Lower leg skin (tissue), 3 donors: ENCODE measurements around the gene DSCAML1.

Experiments used
- CTCF ChIP-seq, 3 donors: fragments of 450-650 bp; IDR thresholded peaks; one replicate each; pipeline ENCODE4 v1.5.1; 2016; ENCODE audit warnings: antibody characterized with exemption in 3 of 3, mild to moderate bottlenecking in 3 of 3, moderate library complexity in 2 of 3
- POLR2A ChIP-seq, 2 donors: fragments of 450-650 bp; IDR thresholded peaks; one replicate each; pipeline ENCODE4 v1.6.1; 2016 to 2017; ENCODE audit warnings: antibody characterized with exemption in 2 of 2, mild to moderate bottlenecking in 1 of 2, moderate library complexity in 1 of 2

GRCh38 chr11:117414724-117415123 is 382.3 kb downstream of the DSCAML1 start:
- TF ChIP-seq CTCF (IDR thresholded peaks at IDR 0.05), result no peak
- TF ChIP-seq POLR2A (IDR thresholded peaks at IDR 0.05), result no peak
